HUES6 (cell line): Measurements from ENCODE around the gene ZCWPW1.
"Not testable (repeated sequence)": the region's sequence is repeated elsewhere in the genome, so short reads cannot be mapped to it uniquely, and the experiment has no call there.

Experiments
- H3K27ac ChIP-seq: 2 replicates; pipeline ENCODE4 v1.7.0; 2013; ENCODE audit warnings: low read depth, mild to moderate bottlenecking, low read length, inconsistent platforms
- H3K27me3 ChIP-seq: 2 replicates; pipeline ENCODE4 v1.6.1; 2013; ENCODE audit warnings: low read length; ENCODE audit not compliant: control insufficient read depth, insufficient read depth
- H3K36me3 ChIP-seq: 2 replicates; pipeline ENCODE4 v1.6.1; 2013; ENCODE audit warnings: low read length; ENCODE audit not compliant: control insufficient read depth, insufficient read depth
- H3K4me1 ChIP-seq: 2 replicates; pipeline ENCODE4 v1.6.1; 2013; ENCODE audit warnings: low read length; ENCODE audit not compliant: control insufficient read depth, insufficient read depth
- H3K4me3 ChIP-seq: 2 replicates; pipeline ENCODE4 v1.5.1; 2013; ENCODE audit warnings: low read depth, low read length
- H3K9ac ChIP-seq: one replicate; pipeline ENCODE4 v1.6.1; 2013; ENCODE audit warnings: mild to moderate bottlenecking, low read length
- H3K9me3 ChIP-seq: 2 replicates; pipeline ENCODE4 v1.6.1; 2013; ENCODE audit warnings: low read depth, low read length; ENCODE audit not compliant: control insufficient read depth, insufficient read depth

Gene ZCWPW1

DNA sequence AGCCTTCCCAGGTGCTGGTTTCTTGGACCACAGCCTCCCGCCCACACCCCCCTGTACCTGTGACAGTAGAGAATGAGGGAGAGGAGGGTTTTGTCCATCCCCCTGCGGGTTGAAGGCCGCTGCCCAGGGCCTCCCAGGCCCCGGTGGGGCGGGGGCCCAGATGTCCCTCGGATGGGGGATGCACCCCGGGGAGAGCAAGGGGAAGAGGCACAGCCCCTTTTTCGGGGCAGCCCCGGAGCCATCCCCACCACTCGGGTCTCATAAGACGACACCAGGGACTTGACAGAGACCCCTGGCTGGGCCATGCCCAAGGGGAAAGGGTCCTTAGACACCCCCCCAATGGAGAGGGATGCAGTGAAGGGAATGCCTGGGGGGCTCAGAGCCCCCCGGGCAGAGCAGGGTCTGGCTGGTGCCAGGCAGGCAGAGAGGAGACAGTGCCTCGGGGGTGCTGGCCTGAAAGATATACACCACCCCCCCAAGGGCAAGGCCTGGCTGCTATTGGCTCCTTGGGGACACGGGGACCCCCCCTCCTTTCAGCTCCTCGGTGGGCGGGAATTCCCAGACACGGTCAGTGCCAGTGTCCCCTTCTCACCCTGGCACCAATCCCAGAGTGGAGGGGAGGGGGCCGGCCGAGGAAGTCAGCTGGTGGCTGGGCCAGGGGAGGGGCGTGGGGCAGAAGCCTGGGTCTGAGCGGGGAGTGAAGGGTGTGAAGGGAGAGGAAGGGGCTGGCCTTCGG, 39.3 kb upstream of the ZCWPW1 start:
- Histone ChIP-seq H3K27me3 (no peaks in the 10 kb centered on the region), H3K36me3 (no peaks in the 10 kb centered on the region), H3K9ac (no peak overlapping the region), H3K4me3 (no peak overlapping the region), H3K27ac (no peak overlapping the region), H3K4me1 (peaks cover 12% of the 10 kb centered on the region; the same call in 1 of the 2 replicates), H3K9me3 (no peaks in the 10 kb centered on the region)

DNA sequence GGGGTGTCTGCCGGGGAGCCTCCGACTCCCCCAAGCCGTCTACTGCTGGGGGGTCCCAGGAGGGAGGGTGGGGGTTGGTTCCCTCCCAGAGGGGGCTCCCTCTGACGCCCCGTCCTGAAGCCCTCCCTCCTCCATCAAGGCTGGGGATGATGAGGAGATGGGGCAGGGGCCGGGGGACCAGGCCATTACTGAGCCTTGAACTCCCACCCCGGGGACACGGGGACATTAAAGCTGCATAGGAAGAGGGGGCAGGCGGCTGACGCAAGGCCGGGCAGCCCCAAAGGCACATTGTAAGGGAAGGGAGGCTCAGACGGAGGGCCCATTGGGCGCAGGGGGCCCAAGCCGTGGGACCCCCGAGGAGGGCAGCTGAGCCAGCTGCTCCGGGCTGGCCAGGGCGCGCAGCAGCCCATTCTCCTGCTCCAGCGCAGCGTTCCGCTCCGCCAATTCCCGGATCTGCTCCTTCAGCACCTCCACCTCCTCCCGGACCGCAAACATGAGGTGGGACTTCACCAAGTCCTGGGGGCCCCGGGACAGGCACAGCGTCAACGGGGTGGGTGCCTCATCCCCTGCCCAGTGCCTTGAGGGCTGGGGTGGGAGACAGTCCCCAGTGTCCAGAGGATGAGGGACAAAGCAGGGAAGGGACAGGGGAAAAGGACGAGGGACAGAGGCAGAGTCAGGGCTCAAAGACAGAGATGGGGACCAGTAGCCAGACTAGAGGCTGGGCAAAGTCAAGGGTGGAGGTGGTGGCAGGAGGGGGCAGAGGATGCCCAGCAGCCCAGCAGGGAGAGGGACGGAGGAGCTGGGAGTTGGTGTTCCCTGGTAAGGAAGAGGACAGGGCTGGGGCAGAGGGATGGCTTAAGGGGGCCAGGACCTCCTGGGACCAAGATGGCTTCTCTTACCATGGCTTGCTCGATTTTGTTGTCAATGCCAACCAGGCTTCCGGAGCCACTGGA, 38.4 kb upstream of the ZCWPW1 start:
- Histone ChIP-seq H3K36me3 (no peaks in the 10 kb centered on the region), H3K4me3 (no peak overlapping the region), H3K9me3 (no peaks in the 10 kb centered on the region), H3K9ac (no peak overlapping the region), H3K27me3 (no peaks in the 10 kb centered on the region), H3K27ac (no peak overlapping the region), H3K4me1 (peaks cover 7% of the 10 kb centered on the region; the same call in 1 of the 2 replicates)

DNA sequence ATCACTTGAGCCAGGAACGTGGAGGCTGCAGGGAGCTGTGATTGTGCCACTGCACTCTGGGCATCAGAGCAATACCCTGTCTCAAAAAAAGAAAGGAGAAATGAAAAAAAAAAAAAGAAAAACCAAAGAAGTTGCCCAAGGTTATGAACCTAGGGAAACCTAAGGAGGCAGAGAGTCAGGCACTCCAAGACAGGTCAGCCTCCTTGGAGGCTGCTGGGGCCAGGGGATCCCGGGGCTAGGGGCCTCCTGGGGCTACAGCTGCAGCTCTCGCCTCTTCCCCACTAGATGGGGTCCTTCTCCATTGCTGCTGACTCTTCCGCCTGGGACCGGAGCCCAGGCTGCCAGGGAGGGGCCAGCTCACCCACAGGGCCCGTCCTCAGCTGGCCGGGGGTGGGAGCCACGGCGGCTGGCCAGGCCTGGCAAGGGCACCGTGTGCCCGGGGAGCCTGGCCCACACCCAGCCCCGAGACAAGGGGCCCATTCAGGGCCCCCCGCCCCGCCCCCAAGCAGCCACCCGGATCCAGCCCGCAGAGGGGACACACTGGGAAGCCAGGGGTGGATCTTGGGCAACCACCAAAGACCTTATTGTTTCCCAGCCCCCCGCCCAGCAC, 37.3 kb upstream of the ZCWPW1 start:
- Histone ChIP-seq H3K36me3 (no peaks in the 10 kb centered on the region), H3K9me3 (no peaks in the 10 kb centered on the region), H3K27ac (no peak overlapping the region), H3K4me3 (no peak overlapping the region), H3K4me1 (peaks cover 4% of the 10 kb centered on the region; the same call in 1 of the 2 replicates), H3K9ac (no peak overlapping the region), H3K27me3 (no peaks in the 10 kb centered on the region)

DNA sequence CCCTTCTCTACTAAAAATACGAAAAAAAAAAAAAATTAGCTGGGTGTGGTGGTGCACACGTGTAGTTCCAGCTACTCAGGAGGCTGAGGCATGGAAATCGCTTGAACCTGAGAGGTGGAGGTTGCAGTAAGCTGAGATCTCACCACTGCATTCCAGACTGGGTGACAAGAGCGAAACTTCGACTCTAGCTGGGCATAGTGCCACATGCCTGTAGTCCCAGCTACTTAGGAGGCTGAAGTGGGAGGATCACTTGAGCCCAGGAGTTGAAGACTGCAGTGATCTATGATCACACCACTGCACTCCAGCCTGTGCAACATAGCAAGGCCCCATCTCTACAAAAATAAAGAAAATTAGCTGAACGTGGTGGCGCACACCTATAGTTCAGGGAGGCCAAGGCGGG, 36.8 kb upstream of the ZCWPW1 start:
- Histone ChIP-seq H3K36me3 (no peaks in the 10 kb centered on the region), H3K9me3 (no peaks in the 10 kb centered on the region), H3K9ac (no peak overlapping the region), H3K27ac (no peak overlapping the region), H3K27me3 (no peaks in the 10 kb centered on the region), H3K4me1 (peaks cover 4% of the 10 kb centered on the region; the same call in 1 of the 2 replicates), H3K4me3 (no peak overlapping the region)

DNA sequence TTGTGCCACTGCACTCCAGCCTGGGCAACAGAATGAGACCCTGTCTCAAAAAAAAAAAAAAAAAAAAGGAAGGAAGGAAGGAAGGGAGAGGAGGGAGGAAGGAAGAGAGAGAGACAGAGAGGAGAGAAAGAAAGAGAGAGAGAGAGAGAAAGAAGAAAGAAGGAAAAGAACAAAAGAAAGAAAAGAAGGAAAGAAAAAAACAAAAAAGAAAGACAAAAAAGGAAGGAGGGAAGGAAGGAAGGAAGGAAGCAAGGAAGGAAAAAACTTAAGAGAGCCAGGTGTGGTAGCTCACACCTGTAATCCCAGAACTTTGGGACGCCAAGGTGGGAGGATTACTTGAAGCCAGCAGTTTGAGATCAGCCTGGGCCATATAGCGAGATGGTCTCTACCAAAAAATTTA, 36.3 kb upstream of the ZCWPW1 start:
- Histone ChIP-seq H3K27ac (no peak overlapping the region), H3K4me3 (no peak overlapping the region), H3K4me1 (peaks cover 4% of the 10 kb centered on the region; the same call in 1 of the 2 replicates)

DNA sequence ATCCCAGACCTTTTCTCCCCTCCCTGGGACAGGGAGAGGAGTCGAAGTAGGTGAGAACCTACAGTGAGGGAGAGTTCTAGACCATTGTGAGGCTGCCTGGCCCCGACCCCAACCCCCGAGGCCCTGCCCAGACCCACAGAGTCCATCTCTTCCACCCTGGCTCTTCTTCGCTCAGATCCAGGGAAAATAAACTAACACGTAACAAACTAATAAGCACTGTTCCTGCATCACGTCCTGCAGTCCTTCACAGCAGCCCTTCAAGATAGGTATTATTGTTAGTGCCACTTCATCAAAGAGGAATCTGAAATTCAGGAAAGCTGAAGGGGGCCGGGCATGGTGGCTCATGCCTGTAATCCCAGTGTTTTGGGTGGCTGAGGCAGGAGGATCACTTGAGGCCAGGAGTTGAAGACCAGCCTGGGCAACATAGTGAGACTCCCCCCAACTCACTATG, 35.7 kb upstream of the ZCWPW1 start, which contains the start of gene SPACDR:
Gene SPACDR (minus strand): TSS at position 51 of the 451 bp plus-strand sequence. CDS start 235 bp downstream, outside the sequence.
- Histone ChIP-seq H3K36me3 (no peaks in the 10 kb centered on the region), H3K9me3 (no peaks in the 10 kb centered on the region), H3K27me3 (no peaks in the 10 kb centered on the region), H3K27ac (no peak within 1 kb of the TSS), H3K4me3 (no peak within 1 kb of the TSS), H3K4me1 (no peaks in the 10 kb centered on the region; the same call in 1 of the 2 replicates), H3K9ac (no peak within 1 kb of the TSS)

More for the DNA sequence above, 36.3 kb upstream of the ZCWPW1 start:
- Histone ChIP-seq H3K9ac (no peak overlapping the region), H3K36me3 (no peaks in the 10 kb centered on the region), H3K9me3 (no peaks in the 10 kb centered on the region), H3K27me3 (no peaks in the 10 kb centered on the region)

DNA sequence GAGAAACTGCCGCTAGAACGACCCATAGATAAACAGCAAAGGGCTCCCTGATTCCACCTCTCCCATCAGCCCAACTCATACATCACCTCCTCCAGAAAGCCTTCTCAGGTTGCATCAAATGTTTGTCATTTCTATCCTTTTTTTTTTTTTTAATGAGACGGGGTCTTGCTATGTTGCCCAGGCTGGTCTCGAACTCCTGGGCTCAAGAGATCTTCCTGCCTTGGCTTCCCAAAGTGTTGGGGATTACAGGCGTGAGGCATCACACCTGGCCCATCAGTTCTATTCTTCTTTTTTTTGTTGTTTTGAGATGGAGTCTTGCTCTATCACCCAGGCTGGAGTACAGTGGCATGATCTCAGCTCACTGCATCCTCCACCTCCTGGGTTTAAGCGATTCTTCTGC, 28.5 kb upstream of the ZCWPW1 start:
- H3K36me3 ChIP-seq: no peaks in the 10 kb centered on the region
- no peak overlapping the region for H3K9ac ChIP-seq
- H3K4me3 ChIP-seq: no peak overlapping the region
- no peaks in the 10 kb centered on the region for H3K27me3 ChIP-seq
- H3K4me1 ChIP-seq: peaks cover 13% of the 10 kb centered on the region
- H3K27ac ChIP-seq: no peak overlapping the region
- no peaks in the 10 kb centered on the region for H3K9me3 ChIP-seq

DNA sequence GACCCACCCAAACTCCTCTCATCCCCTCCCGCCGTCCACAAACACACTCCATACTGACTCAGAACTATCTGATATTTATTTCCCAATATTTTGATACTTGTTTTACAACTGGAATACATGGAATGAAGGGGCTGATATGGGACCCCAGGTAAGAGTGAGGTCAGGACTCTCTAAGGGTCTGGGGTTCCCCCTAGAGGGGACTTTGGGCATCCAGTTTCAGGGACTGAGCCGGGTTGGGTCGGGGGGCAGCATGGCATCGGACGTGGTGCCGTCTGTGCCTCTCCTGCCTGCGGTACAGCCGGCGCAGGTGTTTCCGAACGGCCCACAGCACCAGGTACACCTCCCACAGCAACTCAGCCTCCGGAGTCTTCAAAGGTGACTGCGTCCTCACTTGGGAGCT, 28.1 kb upstream of the ZCWPW1 start:
- H3K9ac ChIP-seq: no peak overlapping the region
- peaks cover 13% of the 10 kb centered on the region for H3K4me1 ChIP-seq
- no peak overlapping the region for H3K27ac ChIP-seq
- no peaks in the 10 kb centered on the region for H3K27me3 ChIP-seq
- no peak overlapping the region for H3K4me3 ChIP-seq
- H3K36me3 ChIP-seq: no peaks in the 10 kb centered on the region
- H3K9me3 ChIP-seq: no peaks in the 10 kb centered on the region

DNA sequence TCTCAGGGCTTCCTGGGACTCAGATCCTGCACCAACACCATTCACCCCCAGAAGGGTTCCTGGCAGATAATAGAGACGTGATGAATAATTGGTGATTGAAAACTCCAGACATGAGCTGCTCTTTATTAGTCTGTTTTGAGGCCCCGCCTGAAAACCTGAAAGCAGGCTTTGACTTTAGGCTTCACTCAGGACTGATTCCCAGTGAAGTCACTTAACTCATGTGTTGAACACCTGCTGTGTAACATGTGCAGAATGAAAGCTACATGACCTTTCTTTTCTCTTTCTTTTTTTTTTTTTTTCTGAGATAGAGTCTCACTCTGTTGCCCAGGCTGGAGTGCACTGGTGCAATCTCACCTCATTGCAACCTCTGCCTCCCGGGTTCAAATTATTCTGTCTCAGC, 26.7 kb upstream of the ZCWPW1 start:
- no peaks in the 10 kb centered on the region for H3K9me3 ChIP-seq

DNA sequence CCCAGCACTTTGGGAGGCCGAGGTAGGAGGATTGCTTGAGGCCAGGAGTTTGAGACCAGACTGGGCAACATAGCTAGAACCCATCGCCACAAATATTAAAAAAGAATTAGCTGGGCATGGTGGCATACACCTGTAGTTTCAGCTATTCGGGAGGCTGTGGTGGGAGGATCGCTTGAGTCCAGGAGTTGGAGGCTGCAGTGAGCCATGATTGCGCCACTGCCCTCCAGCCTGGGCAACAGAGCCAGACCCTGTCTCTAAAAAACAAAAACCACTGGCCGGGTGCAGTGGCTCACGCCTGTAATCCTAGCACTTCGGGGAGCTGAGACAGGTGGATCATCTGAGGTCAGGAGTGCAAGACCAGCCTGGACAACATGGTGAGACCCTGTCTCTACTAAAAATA, 25.4 kb upstream of the ZCWPW1 start:
- peaks cover 13% of the 10 kb centered on the region for H3K4me1 ChIP-seq
- H3K27ac ChIP-seq, H3K36me3 ChIP-seq, H3K9me3 ChIP-seq, H3K9ac ChIP-seq, H3K4me3 ChIP-seq, H3K27me3 ChIP-seq: not testable (repeated sequence)

More for the DNA sequence above, 26.7 kb upstream of the ZCWPW1 start:
- no peaks in the 10 kb centered on the region for H3K27me3 ChIP-seq
- peaks cover 13% of the 10 kb centered on the region for H3K4me1 ChIP-seq
- H3K4me3 ChIP-seq: no peak overlapping the region
- no peak overlapping the region for H3K9ac ChIP-seq
- no peaks in the 10 kb centered on the region for H3K36me3 ChIP-seq
- H3K27ac ChIP-seq: no peak overlapping the region
